ENCODE results near the gene PRR7. TPM values are rescaled to one million over a fixed set of nuclear protein-coding genes. Genes with fewer than 3 reads are reported as not detected.

The PRR7 gene
- total and polyA plus RNA-seq, 4 donors, result 0.17 to 1.4 (median 0.49) TPM

- TF ChIP-seq FOXA2 (IDR thresholded peaks at IDR 0.05), result no peak
- TF ChIP-seq EGR1 (IDR thresholded peaks at IDR 0.05; ENCODE audit: low read depth in 2 of 2), result no peak
- TF ChIP-seq YY1 (IDR thresholded peaks at IDR 0.05), result no peak
- TF ChIP-seq REST (IDR thresholded peaks at IDR 0.05), result no peak
- TF ChIP-seq ZBTB33 (IDR thresholded peaks at IDR 0.05), result no peak
- TF ChIP-seq TAF1 (conservative IDR thresholded peaks at IDR 0.05), result no peak
- TF ChIP-seq JUND (IDR thresholded peaks at IDR 0.05), result no peak
- no peaks in the 10 kb centered on the region for H3K9me3 ChIP-seq (ENCODE audit: control insufficient read depth in 4 of 4, low read length in 3 of 4)
- H3K9ac ChIP-seq (ENCODE audit: low read depth in 1 of 2, low read length in 2 of 2), result no peak overlapping the region
- H3K36me3 ChIP-seq (ENCODE audit: control insufficient read depth in 4 of 4, insufficient read depth in 3 of 4, low read depth in 1 of 4, low read length in 3 of 4), result peaks cover 0 to 2% (median under 1%) of the 10 kb centered on the region in 4 donors
- WGBS, result 89% methylated on average over 7 of the region's 7 CpGs
- no peak overlapping the region for H3K4me3 ChIP-seq (ENCODE audit: low read depth in 1 of 3, low read length in 3 of 3)
- H3K4me1 ChIP-seq (ENCODE audit: control insufficient read depth in 4 of 4, insufficient read depth in 4 of 4, low read length in 3 of 4), result peaks cover 0 to 17% (median 5%) of the 10 kb centered on the region in 4 donors
- no peak for DNase-seq (ENCODE audit: low spot score)
- H3K27ac ChIP-seq (ENCODE audit: low read depth in 1 of 2, low read length in 2 of 2), result no peak overlapping the region
- H3K27me3 ChIP-seq (ENCODE audit: control insufficient read depth in 4 of 4, insufficient read depth in 4 of 4, low read length in 3 of 4), result no peaks in the 10 kb centered on the region
Observed at GRCh38 chr5:177492841-177493240, 46.2 kb downstream of the PRR7 start.

GRCh38 chr5:177493795-177494345 is 47.3 kb downstream of the PRR7 start:
- peak overlapping the region in 1 of 2 donors; percentile 9 for H3K27ac ChIP-seq (ENCODE audit: low read depth in 1 of 2, low read length in 2 of 2)
- H3K36me3 ChIP-seq (ENCODE audit: control insufficient read depth in 4 of 4, insufficient read depth in 3 of 4, low read depth in 1 of 4, low read length in 3 of 4), result no peaks in the 10 kb centered on the region
- no peaks in the 10 kb centered on the region for H3K27me3 ChIP-seq (ENCODE audit: control insufficient read depth in 4 of 4, insufficient read depth in 4 of 4, low read length in 3 of 4)
- 85% methylated on average over 5 of the region's 5 CpGs for WGBS
- TF ChIP-seq HNF4G (IDR thresholded peaks at IDR 0.05) (no peak), SP1 (IDR thresholded peaks at IDR 0.05) (no peak), RXRA (IDR thresholded peaks at IDR 0.05) (no peak)
- no peaks in the 10 kb centered on the region for H3K9me3 ChIP-seq (ENCODE audit: control insufficient read depth in 4 of 4, low read length in 3 of 4)
- H3K4me1 ChIP-seq (ENCODE audit: control insufficient read depth in 4 of 4, insufficient read depth in 4 of 4, low read length in 3 of 4), result peaks cover 0 to 17% (median 7%) of the 10 kb centered on the region in 4 donors
- no peak for DNase-seq (ENCODE audit: low spot score)
- no peak overlapping the region for H3K9ac ChIP-seq (ENCODE audit: low read depth in 1 of 2, low read length in 2 of 2)
- no peak overlapping the region for H3K4me3 ChIP-seq (ENCODE audit: low read depth in 1 of 3, low read length in 3 of 3)

GRCh38 chr5:177494346-177495195 is 48.0 kb downstream of the PRR7 start:
- H3K36me3 ChIP-seq (ENCODE audit: control insufficient read depth in 4 of 4, insufficient read depth in 3 of 4, low read depth in 1 of 4, low read length in 3 of 4), result no peaks in the 10 kb centered on the region
- H3K9me3 ChIP-seq (ENCODE audit: control insufficient read depth in 4 of 4, low read length in 3 of 4), result no peaks in the 10 kb centered on the region
- H3K4me3 ChIP-seq (ENCODE audit: low read depth in 1 of 3, low read length in 3 of 3), result no peak overlapping the region
- no peaks in the 10 kb centered on the region for H3K27me3 ChIP-seq (ENCODE audit: control insufficient read depth in 4 of 4, insufficient read depth in 4 of 4, low read length in 3 of 4)
- peaks cover 0 to 17% (median 7%) of the 10 kb centered on the region in 4 donors for H3K4me1 ChIP-seq (ENCODE audit: control insufficient read depth in 4 of 4, insufficient read depth in 4 of 4, low read length in 3 of 4)
- H3K9ac ChIP-seq (ENCODE audit: low read depth in 1 of 2, low read length in 2 of 2), result no peak overlapping the region
- WGBS, result 68% methylated on average over 11 of the region's 11 CpGs
- DNase-seq (ENCODE audit: low spot score), result no peak
- H3K27ac ChIP-seq (ENCODE audit: low read depth in 1 of 2, low read length in 2 of 2), result peak overlapping the region; percentile 25 to 36
- TF ChIP-seq CTCF (IDR thresholded peaks at IDR 0.05; ENCODE audit: low read depth, low read length, missing input control) (peak; percentile 2), YY1 (IDR thresholded peaks at IDR 0.05) (no peak)

All from liver (tissue), 9 donors.